ENCODE results near the gene FAM131A. TPM values are rescaled to one million over a fixed set of nuclear protein-coding genes. Genes with fewer than 3 reads are reported as not detected.
A peak's percentile ranks its signal among the peaks of the same experiment; 100 is the strongest.

FAM131A gene
- total RNA-seq, 1 donor from 2014 or later, result 17.0 TPM

DNA sequence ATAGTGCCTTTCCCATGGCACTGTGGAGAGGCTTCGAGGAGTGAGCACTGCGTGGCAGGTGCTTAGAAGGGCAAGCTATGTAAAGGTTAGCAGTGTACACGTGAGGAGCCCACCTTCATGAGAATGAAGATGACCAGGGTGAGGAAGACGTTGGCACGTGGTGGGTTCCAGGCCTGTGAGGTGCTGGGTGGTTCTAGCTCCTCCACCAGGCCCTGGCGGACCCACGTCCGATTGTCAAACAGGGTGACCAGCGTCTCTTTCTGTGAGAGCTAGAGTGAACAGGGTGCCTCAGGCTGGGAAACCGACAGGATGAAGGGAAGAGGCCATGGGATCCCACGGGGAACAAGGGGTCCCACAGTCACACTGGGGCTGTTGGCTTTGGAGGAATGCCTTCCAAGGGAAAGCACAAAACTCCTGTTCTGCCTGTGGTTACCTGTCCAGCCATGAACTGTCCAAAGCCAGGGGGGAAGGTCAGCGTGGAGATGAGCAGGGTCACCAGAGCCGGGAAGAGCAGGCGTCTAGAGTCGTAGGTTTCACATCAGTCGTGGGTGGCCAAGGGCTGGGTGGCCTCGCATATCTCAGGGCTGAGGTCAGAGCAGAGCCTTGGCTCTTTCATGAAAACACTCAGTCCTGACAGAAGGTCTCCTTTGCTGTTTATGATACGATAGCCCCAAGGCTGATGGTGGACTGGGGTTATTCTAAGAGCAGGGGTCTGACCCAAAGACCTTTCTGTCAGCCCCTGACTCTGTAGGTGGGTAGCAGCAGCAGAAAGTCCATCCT, 18.1 kb downstream of the FAM131A start:
- peaks cover 10% of the 10 kb centered on the region for H3K36me3 ChIP-seq
- no peak overlapping the region for H3K4me3 ChIP-seq
- intact Hi-C loops (cut with DNase I), result no loop called here
- ATAC-seq (no peak), DNase-seq (peak; percentile 39)
- no peaks in the 10 kb centered on the region for H3K27me3 ChIP-seq (ENCODE audit: low read depth)
- TF ChIP-seq CTCF (IDR thresholded peaks at IDR 0.05), result no peak
- H3K9me3 ChIP-seq, result no peaks in the 10 kb centered on the region
- H3K4me1 ChIP-seq, result peaks cover under 1% of the 10 kb centered on the region
- H3K27ac ChIP-seq, result no peak overlapping the region

DNA sequence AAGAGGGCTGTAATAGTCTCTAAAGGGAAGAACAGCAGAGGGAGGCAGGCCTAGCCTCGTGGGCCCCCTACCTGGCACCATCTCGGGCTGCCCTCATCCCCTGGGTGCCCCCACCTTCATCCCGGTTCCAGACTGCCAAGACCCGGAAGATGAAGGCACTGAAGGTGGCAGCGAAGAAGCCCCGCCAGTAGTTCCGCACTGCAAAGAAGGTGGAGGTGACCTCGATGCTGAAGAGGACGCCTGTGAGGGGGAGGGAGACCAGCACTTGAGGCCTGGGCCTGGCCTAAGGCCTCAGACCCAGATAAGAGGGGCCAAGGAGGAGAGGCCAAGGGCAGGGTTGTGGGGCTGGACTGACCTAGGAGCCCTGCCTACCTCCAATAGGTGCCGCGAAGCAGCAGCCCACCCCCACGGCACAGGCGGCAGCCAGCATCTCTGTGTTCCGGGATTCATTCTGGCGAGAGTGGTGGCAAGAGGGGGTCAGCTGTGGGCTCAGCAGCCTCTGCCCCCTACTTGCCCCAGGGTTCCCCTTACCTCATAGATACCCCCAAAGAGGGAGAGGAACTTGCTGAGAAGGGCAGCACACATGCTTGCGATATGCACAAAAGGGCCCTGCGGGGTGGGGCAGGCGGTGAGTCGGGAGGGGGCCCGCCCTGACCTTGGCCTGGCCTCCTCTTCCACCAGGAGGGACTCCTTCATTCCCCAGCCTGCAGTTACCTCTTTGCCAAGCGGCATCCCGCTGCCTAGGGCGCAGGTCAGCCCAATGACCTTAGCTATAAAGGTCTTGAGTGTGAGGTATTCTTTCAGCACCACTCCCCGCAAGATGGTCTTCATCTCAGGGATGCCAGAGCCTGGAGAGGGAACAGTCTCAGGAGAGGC, 20.1 kb downstream of the FAM131A start:
- intact Hi-C loops (cut with DNase I), result no loop called here
- no peak for TF ChIP-seq CTCF (IDR thresholded peaks at IDR 0.05)
- Histone ChIP-seq H3K27ac (no peak overlapping the region), H3K9me3 (no peaks in the 10 kb centered on the region), H3K4me1 (peaks cover 9% of the 10 kb centered on the region), H3K27me3 (ENCODE audit: low read depth) (no peaks in the 10 kb centered on the region), H3K4me3 (no peak overlapping the region), H3K36me3 (peaks cover 10% of the 10 kb centered on the region)
- no peak for ATAC-seq
- no peak for DNase-seq

DNA sequence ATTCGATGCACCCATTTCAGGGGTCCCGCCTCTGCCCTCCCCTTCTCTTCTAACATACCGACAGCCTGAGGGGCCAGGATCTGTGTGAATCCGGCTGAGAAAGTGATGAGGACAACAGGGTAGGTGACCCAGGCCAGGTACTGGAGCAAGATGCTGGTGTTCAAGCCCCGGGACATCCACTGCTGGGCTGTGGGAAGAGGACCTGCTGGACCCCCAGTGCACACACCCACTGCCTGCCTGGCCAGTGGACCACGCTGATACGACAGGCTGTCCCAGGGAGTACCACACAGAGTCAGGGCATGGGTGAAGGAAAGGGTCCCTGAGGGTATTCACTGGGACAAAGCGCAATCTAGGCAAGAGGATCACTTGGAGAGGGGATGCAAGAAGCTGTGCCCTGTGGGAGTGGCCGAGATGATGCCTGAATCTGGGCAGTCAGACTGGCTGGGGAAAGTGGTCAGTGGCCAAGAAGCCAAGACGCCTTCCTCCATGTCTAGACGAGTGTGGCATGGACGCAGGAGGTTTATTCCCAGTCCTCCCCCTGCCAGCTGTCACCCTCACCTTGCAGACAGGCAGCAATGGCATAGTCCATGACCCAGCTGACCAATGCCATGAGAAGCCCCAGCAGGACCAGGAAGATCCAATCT, 20.8 kb downstream of the FAM131A start:
- TF ChIP-seq CTCF (IDR thresholded peaks at IDR 0.05), result no peak
- ATAC-seq (no peak), DNase-seq (no peak)
- no peak overlapping the region for H3K27ac ChIP-seq
- no peaks in the 10 kb centered on the region for H3K9me3 ChIP-seq
- intact Hi-C loops (cut with DNase I), result no loop called here
- peaks cover 10% of the 10 kb centered on the region for H3K36me3 ChIP-seq
- no peak overlapping the region for H3K4me3 ChIP-seq
- peaks cover 9% of the 10 kb centered on the region for H3K4me1 ChIP-seq
- no peaks in the 10 kb centered on the region for H3K27me3 ChIP-seq (ENCODE audit: low read depth)

GRCh38 chr3:184358921-184359350, 21.5 kb downstream of the FAM131A start:
- Histone ChIP-seq H3K27me3 (ENCODE audit: low read depth) (no peaks in the 10 kb centered on the region), H3K4me1 (peaks cover 15% of the 10 kb centered on the region), H3K9me3 (no peaks in the 10 kb centered on the region), H3K4me3 (no peak overlapping the region), H3K27ac (no peak overlapping the region), H3K36me3 (peaks cover 10% of the 10 kb centered on the region)
- no peak for DNase-seq
- intact Hi-C loops (cut with DNase I), result no loop called here
- no peak for TF ChIP-seq CTCF (IDR thresholded peaks at IDR 0.05)
- no peak for ATAC-seq

GRCh38 chr3:184359610-184360009, 22.2 kb downstream of the FAM131A start:
- Histone ChIP-seq H3K4me3 (no peak overlapping the region), H3K27me3 (ENCODE audit: low read depth) (no peaks in the 10 kb centered on the region), H3K4me1 (peaks cover 22% of the 10 kb centered on the region), H3K27ac (no peak overlapping the region), H3K9me3 (no peaks in the 10 kb centered on the region), H3K36me3 (peaks cover 11% of the 10 kb centered on the region)
- TF ChIP-seq CTCF (IDR thresholded peaks at IDR 0.05), result no peak
- ATAC-seq (no peak), DNase-seq (no peak)
- intact Hi-C loops (cut with DNase I), result no loop called here
